H9 (cell line): ENCODE data around the gene LY6G5C. TPM values are rescaled to one million over a fixed set of nuclear protein-coding genes. Genes with fewer than 3 reads are reported as not detected.

Experiments used
- DNase-seq: peaks from one replicate; pipeline ENCODE4 v3.0.0-alpha.2; 2017
- H2AFZ ChIP-seq: one replicate; pipeline ENCODE4 v1.6.1; 2013; ENCODE audit warnings: mild to moderate bottlenecking, low read length, control low read depth, moderate library complexity
- H2AK5ac ChIP-seq: 2 replicates; pipeline ENCODE4 v1.6.1; 2013; ENCODE audit warnings: low read length, control low read depth, mixed read lengths; ENCODE audit not compliant: insufficient read length
- H2BK120ac ChIP-seq: one replicate; pipeline ENCODE4 v1.6.1; 2013; ENCODE audit warnings: low read depth, mild to moderate bottlenecking, low read length, control low read depth, inconsistent platforms; ENCODE audit not compliant: poor library complexity, severe bottlenecking
- H2BK12ac ChIP-seq: 2 replicates; pipeline ENCODE4 v1.6.1; 2013; ENCODE audit warnings: low read length, control low read depth, mixed read lengths, low read depth; ENCODE audit not compliant: insufficient read length
- H2BK15ac ChIP-seq: 2 replicates; pipeline ENCODE4 v1.6.1; 2013; ENCODE audit warnings: low read depth, low read length, control low read depth
- H2BK20ac ChIP-seq: one replicate; pipeline ENCODE4 v1.6.1; 2013; ENCODE audit warnings: low read depth, mild to moderate bottlenecking, low read length, control low read depth, inconsistent platforms; ENCODE audit not compliant: poor library complexity, severe bottlenecking
- H2BK5ac ChIP-seq: 2 replicates; pipeline ENCODE4 v1.6.1; 2013; ENCODE audit warnings: low read length, control low read depth, mixed read lengths; ENCODE audit not compliant: insufficient read length
- H3K14ac ChIP-seq: 2 replicates; pipeline ENCODE4 v1.6.1; 2013; ENCODE audit warnings: low read length, control low read depth; ENCODE audit not compliant: insufficient read depth
- H3K18ac ChIP-seq: 2 replicates; pipeline ENCODE4 v1.6.1; 2013; ENCODE audit warnings: low read depth, mild to moderate bottlenecking, mixed read lengths, low read length, control low read depth; ENCODE audit not compliant: insufficient read length
- H3K23ac ChIP-seq: 2 replicates; pipeline ENCODE4 v1.6.1; 2013; ENCODE audit warnings: low read length, control low read depth, mixed read lengths, low read depth; ENCODE audit not compliant: insufficient read length
- H3K23me2 ChIP-seq: 2 replicates; pipeline ENCODE4 v1.6.1; 2013; ENCODE audit warnings: low read depth, mild to moderate bottlenecking, mixed read lengths, low read length, control low read depth; ENCODE audit not compliant: insufficient read length, poor library complexity, severe bottlenecking
- H3K27ac ChIP-seq: 2 replicates; pipeline ENCODE4 v1.5.1; 2013; ENCODE audit warnings: low read length, control low read depth, mixed read lengths, low read depth; ENCODE audit not compliant: insufficient read length
- H3K27me3 ChIP-seq: 2 replicates; pipeline ENCODE4 v1.6.1; 2013; ENCODE audit warnings: low read length, control low read depth, inconsistent platforms; ENCODE audit not compliant: insufficient read depth
- H3K4ac ChIP-seq: 2 replicates; pipeline ENCODE4 v1.6.1; 2013; ENCODE audit warnings: low read depth, mild to moderate bottlenecking, control low read depth, inconsistent platforms, low read length, moderate library complexity
- H3K4me1 ChIP-seq: 2 replicates; pipeline ENCODE4 v1.6.1; 2013; ENCODE audit warnings: low read length, control low read depth, inconsistent platforms; ENCODE audit not compliant: insufficient read depth
- H3K4me2 ChIP-seq: 2 replicates; pipeline ENCODE4 v1.6.1; 2013; ENCODE audit warnings: low read length, control low read depth, mixed read lengths; ENCODE audit not compliant: insufficient read length, insufficient read depth
- H3K56ac ChIP-seq: 2 replicates; pipeline ENCODE4 v1.6.1; 2013; ENCODE audit warnings: low read depth, mild to moderate bottlenecking, mixed read lengths, low read length, control low read depth; ENCODE audit not compliant: insufficient read length
- H3K79me1 ChIP-seq: 2 replicates; pipeline ENCODE4 v1.6.1; 2013; ENCODE audit warnings: low read depth, mild to moderate bottlenecking, moderate library complexity, low read length, control low read depth, inconsistent platforms; ENCODE audit not compliant: insufficient read depth, poor library complexity, severe bottlenecking
- H3K79me2 ChIP-seq: 2 replicates; pipeline ENCODE4 v1.6.1; 2013; ENCODE audit warnings: low read length, control low read depth, inconsistent platforms; ENCODE audit not compliant: insufficient read depth
- H3K9ac ChIP-seq: 2 replicates; pipeline ENCODE4 v1.6.1; 2013; ENCODE audit warnings: low read length, control low read depth, mixed read lengths; ENCODE audit not compliant: insufficient read length; ENCODE audit errors: extremely low read depth
- H3K9me3 ChIP-seq: one replicate; pipeline ENCODE4 v1.6.1; 2013; ENCODE audit warnings: low read depth, low read length, inconsistent platforms; ENCODE audit not compliant: control insufficient read depth
- H3T11ph ChIP-seq: one replicate; pipeline ENCODE4 v1.6.1; 2013; ENCODE audit warnings: mild to moderate bottlenecking, low read length, control low read depth, inconsistent platforms
- H4K20me1 ChIP-seq: one replicate; pipeline ENCODE4 v1.6.1; 2013; ENCODE audit not compliant: control insufficient read depth, insufficient read length, insufficient read depth
- H4K5ac ChIP-seq: 2 replicates; pipeline ENCODE4 v1.6.1; 2013; ENCODE audit warnings: low read depth, mild to moderate bottlenecking, mixed read lengths, low read length, control low read depth; ENCODE audit not compliant: insufficient read length
- H4K8ac ChIP-seq: replicated peaks from 2 replicates; pipeline ENCODE4 v1.6.1; 2013; ENCODE audit warnings: low read length, control low read depth, mixed read lengths, low read depth; ENCODE audit not compliant: insufficient read length
- H4K91ac ChIP-seq: 2 replicates; pipeline ENCODE4 v1.6.1; 2013; ENCODE audit warnings: low read depth, mild to moderate bottlenecking, moderate library complexity, mixed read lengths, low read length, control low read depth; ENCODE audit not compliant: insufficient read length
- H3K27ac Mint-ChIP-seq, 3 experiments: 2 replicates in 2 of 3; 3 replicates in 1 of 3; pipeline ENCODE4 v1.8.0; 2020 to 2021; ENCODE audit warnings: mixed read lengths in 3 of 3, mild to moderate bottlenecking in 1 of 3, moderate library complexity in 1 of 3
- H3K27me3 Mint-ChIP-seq: 2 replicates; pipeline ENCODE4 v1.8.0; 2021; ENCODE audit warnings: low read depth, mild to moderate bottlenecking, moderate library complexity, mixed read lengths
- H3K36me3 Mint-ChIP-seq, 3 experiments: 2 replicates in 2 of 3; 3 replicates in 1 of 3; pipeline ENCODE4 v1.8.0; 2020 to 2021; ENCODE audit warnings: low read depth in 3 of 3, mixed read lengths in 3 of 3; ENCODE audit not compliant: insufficient read depth in 1 of 3
- H3K4me1 Mint-ChIP-seq, 2 experiments: 2 replicates each; pipeline ENCODE4 v1.8.0; 2020; ENCODE audit warnings: mixed read lengths in 2 of 2
- H3K4me3 Mint-ChIP-seq, 2 experiments: 2 replicates in 1 of 2; 3 replicates in 1 of 2; pipeline ENCODE4 v1.8.0; 2020 to 2021; ENCODE audit warnings: mild to moderate bottlenecking in 2 of 2, mixed read lengths in 2 of 2, moderate library complexity in 1 of 2
- H3K9me3 Mint-ChIP-seq, 2 experiments: 2 replicates in 1 of 2; 3 replicates in 1 of 2; pipeline ENCODE4 v1.8.0; 2020; ENCODE audit warnings: mild to moderate bottlenecking in 2 of 2, mixed read lengths in 2 of 2, moderate library complexity in 1 of 2
- WGBS: extraction: QIAGEN DNeasy Blood & Tissue Kit; methylation state at CpG from one replicate; pipeline ENCODE4 v1.1.7; 2013; ENCODE audit warnings: missing lambda C conversion rate, low lambda C conversion rate, mixed read lengths; ENCODE audit not compliant: insufficient read length; ENCODE audit errors: extremely low coverage; 5-methylcytosine and 5-hydroxymethylcytosine counted together
- total RNA-seq: library from RNA; stranded (reverse); gene quantifications from 2 replicates; pipeline ENCODE4 v1.2.1, GENCODE V29; 2021
- TF ChIP-seq, protein P1 (sequence below): fragments of 200-600 bp; sonication (generic); conservative IDR thresholded peaks from 3 replicates; pipeline ENCODE4 v1.8.0; 2021; ENCODE audit warnings: antibody characterized with exemption, mild to moderate bottlenecking

LY6G5C gene
- total RNA-seq, 1 experiment from 2014 or later, result 2.2 TPM

- Histone ChIP-seq H3K27me3 (no peaks in the 10 kb centered on the region), H4K8ac (no peak overlapping the region), H2AK5ac (no peak overlapping the region), H4K5ac (no peak overlapping the region), H2BK12ac (no peak overlapping the region), H3K23ac (no peak overlapping the region), H3K14ac (no peak overlapping the region), H3K79me1 (no peaks in the 10 kb centered on the region), H2BK20ac (no peak overlapping the region), H3K4me1 (no peaks in the 10 kb centered on the region), H3K4ac (no peak overlapping the region), H2BK15ac (no peak overlapping the region; the same call in 1 of the 2 replicates), H3T11ph (no peak overlapping the region), H3K79me2 (no peaks in the 10 kb centered on the region), H4K91ac (no peak overlapping the region), H3K27ac (no peak overlapping the region), H3K18ac (no peak overlapping the region), H3K4me2 (no peak overlapping the region), H4K20me1 (no peaks in the 10 kb centered on the region), H2BK120ac (no peak overlapping the region), H3K23me2 (no peaks in the 10 kb centered on the region), H2BK5ac (no peak overlapping the region), H2AFZ (no peak overlapping the region), H3K9me3 (no peaks in the 10 kb centered on the region), H3K56ac (no peak overlapping the region), H3K9ac (no peak overlapping the region)
- Mint-ChIP-seq H3K4me1 (peaks cover 5 to 10% of the 10 kb centered on the region in 2 experiments; a peak in 3 of 4 replicates), H3K27ac (no peak overlapping the region), H3K36me3 (peaks cover 14 to 62% (median 40%) of the 10 kb centered on the region in 3 experiments), H3K4me3 (no peak overlapping the region; a peak in 1 of 5 replicates), H3K9me3 (no peaks in the 10 kb centered on the region; a peak in 1 of 5 replicates), H3K27me3 (no peaks in the 10 kb centered on the region)
- peak; percentile 65 for DNase-seq
- TF ChIP-seq, protein P1, sequence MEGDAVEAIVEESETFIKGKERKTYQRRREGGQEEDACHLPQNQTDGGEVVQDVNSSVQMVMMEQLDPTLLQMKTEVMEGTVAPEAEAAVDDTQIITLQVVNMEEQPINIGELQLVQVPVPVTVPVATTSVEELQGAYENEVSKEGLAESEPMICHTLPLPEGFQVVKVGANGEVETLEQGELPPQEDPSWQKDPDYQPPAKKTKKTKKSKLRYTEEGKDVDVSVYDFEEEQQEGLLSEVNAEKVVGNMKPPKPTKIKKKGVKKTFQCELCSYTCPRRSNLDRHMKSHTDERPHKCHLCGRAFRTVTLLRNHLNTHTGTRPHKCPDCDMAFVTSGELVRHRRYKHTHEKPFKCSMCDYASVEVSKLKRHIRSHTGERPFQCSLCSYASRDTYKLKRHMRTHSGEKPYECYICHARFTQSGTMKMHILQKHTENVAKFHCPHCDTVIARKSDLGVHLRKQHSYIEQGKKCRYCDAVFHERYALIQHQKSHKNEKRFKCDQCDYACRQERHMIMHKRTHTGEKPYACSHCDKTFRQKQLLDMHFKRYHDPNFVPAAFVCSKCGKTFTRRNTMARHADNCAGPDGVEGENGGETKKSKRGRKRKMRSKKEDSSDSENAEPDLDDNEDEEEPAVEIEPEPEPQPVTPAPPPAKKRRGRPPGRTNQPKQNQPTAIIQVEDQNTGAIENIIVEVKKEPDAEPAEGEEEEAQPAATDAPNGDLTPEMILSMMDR, result peak; percentile 71
- no CpG with 5 or more reads among the region's 11 CpGs for WGBS
Measured at GRCh38 chr6:31689249-31690110, 8.6 kb upstream of the LY6G5C start.
